ENCODE results near the gene CBL. TPM values are rescaled to one million over a fixed set of nuclear protein-coding genes. Genes with fewer than 3 reads are reported as not detected.

CBL gene
- total RNA-seq: 10 to 100 TPM; 27.0 to 27.5 TPM

- H3K4me1 Mint-ChIP-seq (ENCODE audit: low read depth): peaks cover 23% of the 10 kb centered on the region
- H3K27me3 Mint-ChIP-seq: no peaks in the 10 kb centered on the region
- POLR2A ChIA-PET: interaction anchor here (0.7 to 2.7 kb wide), 17 partner anchors 10 to 121 kb away, joined by 3 to 15 read pairs (median 3); partner anchors contain the start of genes MCAM and NLRX1
- DNase-seq (peak; percentile 97), ATAC-seq (peak; percentile 91)
- CTCF ChIA-PET: interaction anchor here (0.6 to 5.6 kb wide), 41 partner anchors 9 to 1078 kb away, joined by 3 to 53 read pairs (median 4); partner anchors contain the start of genes C2CD2L, NLRX1 and VPS11
- peak within 1 kb of the TSS; percentile 93 for H3K27ac Mint-ChIP-seq
- H3K9me3 Mint-ChIP-seq: no peaks in the 10 kb centered on the region
- TF ChIP-seq CTCF (IDR thresholded peaks at IDR 0.05): peak; percentile 84
- intact Hi-C loops (cut with micrococcal nuclease): loop anchor here (2.0 to 10.0 kb wide), 3 partner anchors 57 to 119 kb away; no protein-coding TSS in a partner anchor
- peak within 1 kb of the TSS; percentile 90 for H3K4me3 Mint-ChIP-seq
- H3K36me3 Mint-ChIP-seq (ENCODE audit: low read depth): peaks cover 3% of the 10 kb centered on the region
Observed at GRCh38 chr11:119205574-119206510, at the start of gene CBL. TSS of gene CBL (plus strand) at chr11:119206339. CDS start at chr11:119206418, 79 bp downstream.

GRCh38 chr11:119156496-119156895, 49.6 kb upstream of the CBL start:
- intact Hi-C loops (cut with micrococcal nuclease): no loop called here
- no peak for ATAC-seq
- POLR2A ChIA-PET: interaction anchor here (0.5 kb wide), 1 partner anchor 250 kb away, joined by 3 read pairs; no protein-coding TSS in a partner anchor
- H3K27ac Mint-ChIP-seq: no peak overlapping the region
- DNase-seq: no peak
- H3K27me3 Mint-ChIP-seq: peaks cover 5% of the 10 kb centered on the region
- CTCF ChIA-PET: interaction anchor here (0.9 to 1.2 kb wide), 2 partner anchors 21 to 200 kb away, joined by 3 to 4 read pairs; no protein-coding TSS in a partner anchor
- no peaks in the 10 kb centered on the region for H3K9me3 Mint-ChIP-seq
- no peak for TF ChIP-seq CTCF (IDR thresholded peaks at IDR 0.05)
- no peaks in the 10 kb centered on the region for H3K36me3 Mint-ChIP-seq (ENCODE audit: low read depth)
- H3K4me3 Mint-ChIP-seq: no peak overlapping the region
- H3K4me1 Mint-ChIP-seq (ENCODE audit: low read depth): no peaks in the 10 kb centered on the region

- ATAC-seq: no peak
- Mint-ChIP-seq H3K36me3 (ENCODE audit: low read depth) (no peaks in the 10 kb centered on the region), H3K4me3 (no peak overlapping the region), H3K4me1 (ENCODE audit: low read depth) (no peaks in the 10 kb centered on the region), H3K27me3 (peaks cover 5% of the 10 kb centered on the region), H3K9me3 (no peaks in the 10 kb centered on the region), H3K27ac (no peak overlapping the region)
- CTCF ChIA-PET: interaction anchor here (0.9 to 1.2 kb wide), 2 partner anchors 20 to 199 kb away, joined by 3 to 4 read pairs; no protein-coding TSS in a partner anchor
- POLR2A ChIA-PET: interaction anchor here (1.2 kb wide), 1 partner anchor 13 kb away, joined by 3 read pairs; no protein-coding TSS in a partner anchor
- TF ChIP-seq CTCF (IDR thresholded peaks at IDR 0.05): no peak
- no peak for DNase-seq
- intact Hi-C loops (cut with micrococcal nuclease): no loop called here
Observed at GRCh38 chr11:119157063-119157462, 49.1 kb upstream of the CBL start.

- Mint-ChIP-seq H3K27me3 (peaks cover 5% of the 10 kb centered on the region), H3K27ac (no peak overlapping the region), H3K4me3 (no peak overlapping the region), H3K36me3 (ENCODE audit: low read depth) (no peaks in the 10 kb centered on the region), H3K4me1 (ENCODE audit: low read depth) (no peaks in the 10 kb centered on the region), H3K9me3 (no peaks in the 10 kb centered on the region)
- ChIA-PET CTCF (no interaction called here), POLR2A (no interaction called here)
- ATAC-seq (no peak), DNase-seq (no peak)
- intact Hi-C loops (cut with micrococcal nuclease): no loop called here
- no peak for TF ChIP-seq CTCF (IDR thresholded peaks at IDR 0.05)
Observed at GRCh38 chr11:119158467-119158866, 47.7 kb upstream of the CBL start.
